ENCODE measurements around the gene CYP2E1. TPM values are rescaled to one million over a fixed set of nuclear protein-coding genes. Genes with fewer than 3 reads are reported as not detected.

CYP2E1 gene
- total and polyA plus RNA-seq, 2 donors (not counting 1 experiment from before 2014, with no cell fraction given), result 1.1 to 1.3 TPM

- Mint-ChIP-seq H3K27ac (no peak overlapping the region), H3K27me3 (peaks cover 12% of the 10 kb centered on the region), H3K4me1 (no peaks in the 10 kb centered on the region), H3K4me3 (no peak overlapping the region), H3K9me3 (ENCODE audit: insufficient read depth) (peaks cover 28% of the 10 kb centered on the region)
- Histone ChIP-seq H3K36me3 (replicated peaks in 1 of 2; ENCODE audit: control extremely low read depth in 1 of 2, control insufficient read depth in 1 of 2, extremely low read depth in 1 of 2, insufficient read depth in 2 of 2, low read length in 1 of 2) (no peaks in the 10 kb centered on the region), H3K9ac (ENCODE audit: low read length) (no peak overlapping the region), H3K27me3 (replicated peaks in 1 of 4; ENCODE audit: control extremely low read depth in 1 of 4, control insufficient read depth in 3 of 4, insufficient read depth in 4 of 4, low read length in 3 of 4) (peaks cover 0 to 3% (median 0%) of the 10 kb centered on the region in 4 experiments), H3K79me2 (ENCODE audit: control insufficient read depth, insufficient read depth, low read length) (no peaks in the 10 kb centered on the region), H2AFZ (ENCODE audit: insufficient read depth, low read depth, low read length, poor library complexity, severe bottlenecking) (no peak overlapping the region), H4K20me1 (ENCODE audit: control insufficient read depth, insufficient read depth, low read length, poor library complexity, severe bottlenecking) (no peaks in the 10 kb centered on the region), H3K27ac (ENCODE audit: low read length in 2 of 2) (no peak overlapping the region), H3K4me2 (replicated peaks; ENCODE audit: low read depth, low read length, poor library complexity, severe bottlenecking) (no peak overlapping the region), H3K9me3 (ENCODE audit: control extremely low read depth in 1 of 3, control insufficient read depth in 2 of 3, insufficient read depth in 1 of 3, low read length in 2 of 3) (peaks cover 6 to 42% (median 28%) of the 10 kb centered on the region in 3 donors), H3K4me1 (ENCODE audit: control insufficient read depth in 2 of 2, insufficient read depth in 2 of 2, low read length in 2 of 2) (no peaks in the 10 kb centered on the region), H3K4me3 (ENCODE audit: control extremely low read depth in 1 of 5, extremely low read depth in 1 of 5, insufficient read depth in 1 of 5, low read depth in 2 of 5, low read length in 4 of 5) (no peak overlapping the region)
- ChIA-PET POLR2A (interaction anchor here (0.6 kb wide), 1 partner anchor 23 kb away, joined by 4 read pairs; no protein-coding TSS in a partner anchor), CTCF (no interaction called here)
- ATAC-seq (ENCODE audit: low read depth), result no peak
- no peak for TF ChIP-seq CTCF (IDR thresholded peaks at IDR 0.05)
- no peak for TF ChIP-seq EZH2 (IDR thresholded peaks at IDR 0.05; ENCODE audit: borderline replicate concordance, insufficient read depth, low read depth, low read length, poor library complexity, severe bottlenecking)
- intact Hi-C loops (cut with micrococcal nuclease), result no loop called here
- no peak for DNase-seq
Observed at GRCh38 chr10:133487085-133487484, 40.1 kb upstream of the CYP2E1 start.

GRCh38 chr10:133488354-133488753 lies 38.8 kb upstream of the CYP2E1 start:
- Mint-ChIP-seq H3K27ac (no peak overlapping the region), H3K27me3 (peaks cover 12% of the 10 kb centered on the region), H3K9me3 (ENCODE audit: insufficient read depth) (peaks cover 22% of the 10 kb centered on the region), H3K4me3 (no peak overlapping the region), H3K4me1 (no peaks in the 10 kb centered on the region)
- H4K20me1 ChIP-seq (ENCODE audit: control insufficient read depth, insufficient read depth, low read length, poor library complexity, severe bottlenecking), result no peaks in the 10 kb centered on the region
- H3K79me2 ChIP-seq (ENCODE audit: control insufficient read depth, insufficient read depth, low read length), result no peaks in the 10 kb centered on the region
- intact Hi-C loops (cut with micrococcal nuclease), result no loop called here
- H2AFZ ChIP-seq (ENCODE audit: insufficient read depth, low read depth, low read length, poor library complexity, severe bottlenecking), result no peak overlapping the region
- H3K27me3 ChIP-seq (replicated peaks in 1 of 4; ENCODE audit: control extremely low read depth in 1 of 4, control insufficient read depth in 3 of 4, insufficient read depth in 4 of 4, low read length in 3 of 4), result peaks cover 0 to 3% (median 0%) of the 10 kb centered on the region in 4 experiments
- TF ChIP-seq EZH2 (IDR thresholded peaks at IDR 0.05; ENCODE audit: borderline replicate concordance, insufficient read depth, low read depth, low read length, poor library complexity, severe bottlenecking) (no peak), CTCF (IDR thresholded peaks at IDR 0.05) (no peak)
- H3K36me3 ChIP-seq (replicated peaks in 1 of 2; ENCODE audit: control extremely low read depth in 1 of 2, control insufficient read depth in 1 of 2, extremely low read depth in 1 of 2, insufficient read depth in 2 of 2, low read length in 1 of 2), result no peaks in the 10 kb centered on the region
- DNase-seq, result no peak
- H3K27ac ChIP-seq (ENCODE audit: low read length in 2 of 2), result no peak overlapping the region
- H3K4me2 ChIP-seq (replicated peaks; ENCODE audit: low read depth, low read length, poor library complexity, severe bottlenecking), result no peak overlapping the region
- POLR2A ChIA-PET, result no interaction called here
- no peaks in the 10 kb centered on the region for H3K4me1 ChIP-seq (ENCODE audit: control insufficient read depth in 2 of 2, insufficient read depth in 2 of 2, low read length in 2 of 2)
- peaks cover 6 to 39% (median 28%) of the 10 kb centered on the region in 3 donors for H3K9me3 ChIP-seq (ENCODE audit: control extremely low read depth in 1 of 3, control insufficient read depth in 2 of 3, insufficient read depth in 1 of 3, low read length in 2 of 3)
- CTCF ChIA-PET, result no interaction called here
- no peak overlapping the region for H3K4me3 ChIP-seq (ENCODE audit: control extremely low read depth in 1 of 5, extremely low read depth in 1 of 5, insufficient read depth in 1 of 5, low read depth in 2 of 5, low read length in 4 of 5)
- no peak for ATAC-seq (ENCODE audit: low read depth)
- no peak overlapping the region for H3K9ac ChIP-seq (ENCODE audit: low read length)
